Large intestine (tissue), 3 donors: Measurements from ENCODE around the gene MYCBP2. TPM values are rescaled to one million over a fixed set of nuclear protein-coding genes. Genes with fewer than 3 reads are reported as not detected.
A peak's percentile ranks its signal among the peaks of the same experiment; 100 is the strongest.
"Not testable (repeated sequence)": the region's sequence is repeated elsewhere in the genome, so short reads cannot be mapped to it uniquely, and the experiment has no call there.

Source experiments
- DNase-seq, 2 donors: peaks; one replicate each; pipeline versions ENCODE4 v3.0.0 to v3.0.0-alpha.2; 2013
- H3K27ac ChIP-seq: one replicate; pipeline ENCODE4 v1.5.1; 2013; ENCODE audit warnings: low read length
- H3K27me3 ChIP-seq: 2 replicates; pipeline ENCODE4 v1.6.1; 2013; ENCODE audit warnings: low read length; ENCODE audit not compliant: control insufficient read depth, insufficient read depth
- H3K36me3 ChIP-seq: 2 replicates; pipeline ENCODE4 v1.6.1; 2013; ENCODE audit warnings: low read length; ENCODE audit not compliant: control insufficient read depth, insufficient read depth
- H3K4me1 ChIP-seq: one replicate; pipeline ENCODE4 v1.6.1; 2013; ENCODE audit warnings: low read length; ENCODE audit not compliant: control insufficient read depth, insufficient read depth
- H3K4me3 ChIP-seq: one replicate; pipeline ENCODE4 v1.5.1; 2013; ENCODE audit warnings: low read length
- H3K9me3 ChIP-seq: one replicate; pipeline ENCODE4 v1.6.1; 2013; ENCODE audit warnings: mild to moderate bottlenecking, low read depth, low read length, moderate library complexity; ENCODE audit not compliant: control insufficient read depth
- WGBS: methylation state at CpG from one replicate; pipeline ENCODE4 v1.1.5; 2013; ENCODE audit warnings: low lambda C conversion rate; ENCODE audit not compliant: insufficient coverage; 5-methylcytosine and 5-hydroxymethylcytosine counted together
- polyA plus RNA-seq: library from polyadenylated mRNA; unstranded; fragments of 120-200 nt; gene quantifications from one replicate; pipeline ENCODE4 v1.2.1, GENCODE V29; 2013

Gene MYCBP2
- polyA plus RNA-seq, 1 donor, result 41.8 TPM

DNA sequence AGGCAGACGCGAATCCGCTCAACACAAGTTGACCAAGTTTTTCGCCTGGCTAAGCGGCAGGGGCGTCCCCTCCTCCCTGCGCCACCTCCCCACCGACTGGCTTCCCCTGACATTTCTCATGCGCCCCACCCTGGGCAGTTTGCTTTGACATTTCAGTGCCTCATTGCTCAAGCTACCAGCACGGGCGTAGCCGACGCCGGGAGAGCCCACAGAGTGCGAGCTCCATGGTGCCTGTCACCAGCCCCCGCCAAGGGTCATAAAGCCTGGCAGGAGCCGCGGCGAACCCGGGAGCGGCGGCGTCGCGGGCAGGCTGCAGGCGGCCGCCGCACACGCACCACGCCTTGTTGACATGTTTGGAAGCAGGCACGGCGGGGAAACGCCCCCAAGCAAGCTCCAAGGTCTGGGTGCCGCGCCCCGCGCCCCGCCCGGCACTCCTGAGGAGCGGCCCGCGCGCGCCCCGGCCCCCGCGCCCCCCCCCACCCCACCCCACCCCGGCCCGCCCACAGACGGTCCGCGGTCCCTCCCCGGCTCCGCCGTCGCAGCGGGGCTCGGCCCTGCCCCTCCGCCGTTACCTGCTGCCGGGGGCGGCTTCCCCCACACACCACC, 300.5 kb downstream of the MYCBP2 start:
- DNase-seq, result peak; percentile 83 to 92
- Histone ChIP-seq H3K4me3 (peak overlapping the region; percentile 89), H3K36me3 (no peaks in the 10 kb centered on the region), H3K27ac (peak overlapping the region; percentile 97), H3K27me3 (no peaks in the 10 kb centered on the region), H3K4me1 (no peaks in the 10 kb centered on the region), H3K9me3 (no peaks in the 10 kb centered on the region)
- WGBS, result no CpG with 5 or more reads among the region's 62 CpGs

DNA sequence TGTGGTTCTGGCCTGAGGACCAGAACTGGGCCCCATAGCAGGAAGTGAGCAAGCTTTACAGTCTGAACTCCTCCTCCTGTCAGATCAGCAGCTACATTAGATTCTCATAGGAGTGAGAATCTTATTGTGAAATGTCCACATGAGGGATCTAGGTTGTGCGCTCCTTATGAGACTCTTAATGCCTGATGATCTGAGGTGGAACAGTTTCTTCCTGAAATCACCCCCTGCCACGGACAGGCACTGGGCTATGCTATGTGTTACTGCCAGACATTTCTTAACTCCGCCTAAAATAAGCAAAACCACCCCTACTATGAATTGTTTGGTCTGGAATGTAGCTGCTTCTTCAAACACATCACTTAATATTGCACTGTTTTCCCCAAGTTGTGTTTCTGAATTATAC, 304.6 kb downstream of the MYCBP2 start:
- Histone ChIP-seq H3K9me3 (no peaks in the 10 kb centered on the region), H3K36me3 (peaks cover under 1% of the 10 kb centered on the region), H3K27ac (no peak overlapping the region), H3K4me1 (peaks cover 2% of the 10 kb centered on the region), H3K27me3 (no peaks in the 10 kb centered on the region), H3K4me3 (no peak overlapping the region)
- no CpG with 5 or more reads among the region's 3 CpGs for WGBS
- DNase-seq, result no peak

DNA sequence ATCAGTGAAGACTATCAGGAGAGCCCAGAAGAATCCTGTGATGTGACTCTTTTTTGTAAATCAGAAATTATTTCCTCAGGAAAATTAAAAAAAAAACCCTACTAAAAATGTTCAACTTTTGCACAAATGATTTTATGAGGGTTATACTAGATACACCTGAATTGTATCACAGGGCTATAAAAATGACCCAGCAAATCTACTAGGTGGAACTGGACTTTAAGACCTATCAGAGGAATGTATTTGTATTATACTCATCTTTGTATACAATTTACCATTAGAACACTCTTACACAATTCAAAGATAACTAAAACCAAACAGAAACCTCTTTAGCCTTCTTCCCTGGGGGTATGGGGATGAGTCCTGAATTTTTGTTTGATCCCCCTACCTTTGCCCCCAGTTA, 307.1 kb downstream of the MYCBP2 start:
- Histone ChIP-seq H3K36me3 (peaks cover 18% of the 10 kb centered on the region), H3K9me3 (no peaks in the 10 kb centered on the region), H3K4me1 (peaks cover 2% of the 10 kb centered on the region), H3K4me3 (no peak overlapping the region), H3K27ac (no peak overlapping the region), H3K27me3 (no peaks in the 10 kb centered on the region)
- no peak for DNase-seq

DNA sequence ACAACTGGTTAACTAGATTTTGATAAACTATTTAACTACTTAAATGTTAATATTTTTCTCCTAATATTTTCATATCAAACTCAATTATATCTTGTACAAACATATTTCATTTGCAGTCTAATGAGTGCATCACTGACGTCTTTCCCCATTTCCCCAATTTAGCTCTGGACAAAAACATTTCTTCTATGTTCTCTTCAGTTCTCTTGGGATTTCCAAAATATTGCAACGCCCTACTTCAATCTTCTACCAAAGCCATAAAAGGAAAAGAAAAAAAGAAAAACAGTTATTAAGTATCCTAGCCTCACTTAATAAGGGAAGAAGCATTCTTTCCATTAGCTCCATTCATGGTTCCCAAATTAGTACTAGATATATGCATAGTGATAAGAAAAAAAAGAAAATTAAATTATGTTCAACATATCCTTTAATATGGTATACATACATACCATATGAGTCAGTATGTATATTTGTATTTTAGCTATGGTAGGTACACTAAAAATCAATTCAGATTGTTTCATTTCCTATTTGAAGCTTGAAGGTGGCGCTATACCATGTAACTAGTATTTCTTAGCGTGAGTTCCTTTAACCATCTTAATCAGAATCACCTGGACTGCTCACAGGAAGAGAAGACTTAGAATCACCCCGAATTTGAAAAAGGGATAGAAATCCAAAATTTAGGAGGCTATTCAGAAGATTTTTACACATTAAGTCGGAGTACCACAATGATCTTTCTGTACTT, 309.8 kb downstream of the MYCBP2 start:
- Histone ChIP-seq H3K4me1 (peaks cover 2% of the 10 kb centered on the region), H3K4me3 (no peak overlapping the region), H3K36me3 (peaks cover 39% of the 10 kb centered on the region), H3K27ac (no peak overlapping the region), H3K27me3 (no peaks in the 10 kb centered on the region), H3K9me3 (no peaks in the 10 kb centered on the region)
- 94% methylated on average over 4 of the region's 6 CpGs for WGBS
- DNase-seq, result no peak

DNA sequence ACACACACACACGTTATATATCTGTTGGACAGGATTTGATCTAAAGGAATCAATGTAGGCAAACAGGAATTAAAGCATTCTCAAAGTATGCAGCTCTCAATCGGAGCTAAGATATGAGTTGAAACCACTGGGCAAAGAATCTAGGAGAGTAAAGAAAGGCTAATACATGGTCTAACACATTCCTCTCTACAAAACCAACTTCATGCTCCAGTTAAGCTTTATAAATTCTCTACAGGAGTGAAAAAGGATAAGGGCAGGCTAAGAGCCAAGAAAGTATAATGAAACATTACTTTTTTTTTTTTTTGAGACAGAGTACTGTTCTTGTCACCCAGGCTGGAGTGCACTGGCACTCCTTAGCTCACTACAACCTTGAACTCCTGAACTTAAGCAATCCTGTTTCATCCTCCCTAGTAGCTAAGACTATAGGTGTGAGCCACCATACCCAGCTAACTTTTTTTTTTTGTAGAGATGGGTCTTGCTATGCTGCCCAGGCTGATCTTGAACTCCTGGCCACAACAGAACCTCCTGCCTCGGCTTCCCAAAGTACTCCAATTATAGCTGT, 310.6 kb downstream of the MYCBP2 start:
- Histone ChIP-seq H3K36me3 (peaks cover 45% of the 10 kb centered on the region), H3K4me1 (peaks cover 2% of the 10 kb centered on the region), H3K9me3 (no peaks in the 10 kb centered on the region), H3K27me3 (no peaks in the 10 kb centered on the region), H3K4me3 (no peak overlapping the region), H3K27ac (no peak overlapping the region)
- DNase-seq, result no peak
- 100% methylated on average over 2 of the region's 3 CpGs for WGBS

DNA sequence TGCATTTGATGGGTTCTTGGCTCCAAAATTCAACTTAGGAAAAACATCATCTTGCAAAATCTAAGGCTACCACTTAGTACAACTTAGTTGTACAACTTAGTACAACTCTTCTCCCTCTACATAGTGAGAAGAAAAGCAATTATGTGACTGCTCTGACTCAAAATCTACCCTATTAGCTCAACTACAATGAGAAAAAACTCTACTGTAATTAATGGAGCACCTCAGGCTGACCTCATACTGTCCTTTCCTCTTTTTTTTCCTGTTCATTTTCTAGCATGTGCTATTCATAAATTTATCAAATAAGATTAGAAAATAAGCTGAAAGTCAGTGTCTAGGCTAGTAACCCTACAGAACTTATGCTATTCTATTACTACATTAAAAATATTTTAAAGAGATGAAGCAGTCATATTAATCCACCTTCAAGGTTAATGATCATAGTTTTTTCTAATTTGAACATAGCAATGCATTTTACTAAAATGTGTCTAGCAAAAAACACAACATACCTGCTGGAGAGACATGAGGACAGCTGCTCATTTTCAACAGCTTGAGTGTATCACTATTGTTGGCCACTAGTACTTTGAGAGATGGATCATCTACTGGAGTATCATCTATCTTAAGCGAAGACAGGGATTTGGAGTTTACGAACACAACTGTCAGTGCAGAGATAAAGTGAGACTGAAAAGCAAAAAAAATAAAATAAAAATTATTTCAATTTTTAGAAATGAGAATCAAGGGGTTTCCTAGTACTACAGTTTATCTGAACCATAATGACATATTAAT, 311.8 kb downstream of the MYCBP2 start:
- peaks cover 2% of the 10 kb centered on the region for H3K4me1 ChIP-seq
- H3K27ac ChIP-seq, result no peak overlapping the region
- no peaks in the 10 kb centered on the region for H3K9me3 ChIP-seq
- no peak for DNase-seq
- WGBS, result 100% methylated on average over 1 of the region's 2 CpGs
- no peak overlapping the region for H3K4me3 ChIP-seq
- H3K27me3 ChIP-seq, result no peaks in the 10 kb centered on the region
- peaks cover 56% of the 10 kb centered on the region for H3K36me3 ChIP-seq

DNA sequence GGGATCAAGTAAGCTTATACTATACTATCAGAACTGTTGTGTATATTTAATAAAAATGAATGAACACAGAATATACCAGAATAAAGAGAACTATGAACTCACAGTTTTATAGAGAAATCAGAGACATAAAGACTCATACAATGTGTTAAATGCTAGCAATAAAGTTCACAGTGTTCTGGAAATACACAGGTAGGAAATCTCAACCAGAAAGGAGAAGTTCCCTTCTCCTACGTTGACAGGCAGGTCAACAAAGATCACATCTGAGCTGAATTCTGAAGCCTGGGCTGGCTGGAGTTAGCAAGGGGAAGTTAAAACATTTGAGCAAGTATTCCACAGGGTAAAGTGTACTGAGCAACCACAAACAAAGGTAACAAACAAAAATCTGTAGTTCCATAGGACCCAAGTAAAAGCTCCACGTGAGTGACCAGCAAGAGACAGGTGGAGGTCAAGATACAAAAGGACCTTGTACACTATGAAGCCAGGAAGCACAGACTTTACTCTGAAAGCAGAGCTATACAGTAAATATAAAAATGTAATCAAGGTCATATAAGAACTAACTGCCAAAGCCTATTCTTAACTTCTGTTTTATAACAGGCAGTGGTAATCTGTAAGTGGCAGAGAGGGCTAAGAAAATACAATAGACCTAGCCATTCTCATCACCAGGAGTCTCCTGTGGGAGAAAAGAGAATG, 312.9 kb downstream of the MYCBP2 start:
- no peaks in the 10 kb centered on the region for H3K27me3 ChIP-seq
- H3K27ac ChIP-seq, result no peak overlapping the region
- H3K4me1 ChIP-seq, result no peaks in the 10 kb centered on the region
- DNase-seq, result no peak
- no peaks in the 10 kb centered on the region for H3K9me3 ChIP-seq
- no peak overlapping the region for H3K4me3 ChIP-seq
- peaks cover 67% of the 10 kb centered on the region for H3K36me3 ChIP-seq
- WGBS, result no CpG with 5 or more reads among the region's 2 CpGs

DNA sequence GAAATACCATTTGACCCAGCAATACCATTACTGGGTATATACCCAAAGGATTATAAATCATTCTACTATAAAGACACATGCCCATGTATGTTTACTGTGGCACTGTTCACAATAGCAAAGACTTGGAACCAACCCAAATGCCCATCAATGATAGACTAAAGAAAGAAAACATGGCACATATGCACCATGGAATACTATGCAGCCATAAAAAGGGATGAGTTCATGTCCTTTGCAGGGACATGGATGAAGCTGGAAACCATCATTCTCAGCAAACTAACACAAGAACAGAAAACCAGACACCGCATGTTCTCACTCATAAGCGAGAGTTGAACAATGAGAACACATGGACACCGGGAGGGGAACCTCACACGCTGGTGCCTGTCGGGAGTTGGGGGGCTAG, 317.2 kb downstream of the MYCBP2 start:
- peaks cover 61% of the 10 kb centered on the region for H3K36me3 ChIP-seq
- no CpG with 5 or more reads among the region's 5 CpGs for WGBS

DNA sequence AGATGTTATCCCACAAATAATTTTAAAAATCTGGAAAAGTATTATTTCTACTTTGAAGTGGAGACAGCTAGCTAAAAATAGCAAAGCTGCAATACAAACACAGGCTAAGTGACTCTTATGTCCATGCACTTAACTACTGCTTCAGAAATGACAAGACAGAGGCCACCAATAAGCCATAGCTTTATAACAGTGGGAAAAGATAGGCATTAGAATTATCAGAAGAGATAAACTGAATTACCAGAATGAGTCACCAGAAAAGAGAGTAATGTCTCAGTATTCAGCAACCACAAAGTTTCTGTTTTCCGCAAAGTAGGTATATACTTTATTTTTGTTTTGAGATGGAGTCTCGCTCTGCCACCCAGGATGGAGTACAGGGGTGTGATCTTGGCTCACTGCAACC, 317.9 kb downstream of the MYCBP2 start:
- H3K9me3 ChIP-seq, result no peaks in the 10 kb centered on the region
- H3K27ac ChIP-seq, result peak overlapping the region; percentile 24
- peaks cover 58% of the 10 kb centered on the region for H3K36me3 ChIP-seq
- WGBS, result 80% methylated on average over 1 of the region's 2 CpGs
- no peak overlapping the region for H3K4me3 ChIP-seq
- no peaks in the 10 kb centered on the region for H3K27me3 ChIP-seq
- DNase-seq, result peak in 1 of 2 donors; percentile 34
- no peaks in the 10 kb centered on the region for H3K4me1 ChIP-seq

More for the DNA sequence above, 317.2 kb downstream of the MYCBP2 start:
- H3K27ac ChIP-seq, H3K27me3 ChIP-seq, H3K4me3 ChIP-seq, H3K4me1 ChIP-seq, H3K9me3 ChIP-seq, DNase-seq: not testable (repeated sequence)

DNA sequence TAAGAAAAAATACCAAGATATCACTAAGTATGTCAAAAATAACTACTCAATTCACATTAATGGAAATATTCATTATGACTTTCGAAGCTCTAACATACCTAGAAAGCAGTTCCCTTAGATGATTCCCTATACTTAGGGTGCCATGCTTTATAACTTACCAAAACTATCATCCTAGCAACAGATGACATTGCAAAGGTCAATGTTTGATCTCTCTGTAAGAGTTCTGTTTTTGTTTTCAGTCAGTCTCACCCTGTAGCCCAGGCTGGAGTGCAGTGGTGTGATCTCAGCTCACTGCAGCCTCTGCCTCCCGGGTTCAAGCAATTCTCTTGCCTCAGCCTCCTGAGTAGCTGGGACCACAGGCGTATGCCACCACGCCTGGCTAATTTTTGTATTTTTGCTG, 318.6 kb downstream of the MYCBP2 start:
- 100% methylated on average over 1 of the region's 4 CpGs for WGBS
- H3K36me3 ChIP-seq, result peaks cover 56% of the 10 kb centered on the region
- peak overlapping the region; percentile 24 for H3K27ac ChIP-seq
- H3K9me3 ChIP-seq, H3K4me1 ChIP-seq, H3K27me3 ChIP-seq, H3K4me3 ChIP-seq, DNase-seq: not testable (repeated sequence)
